ENCODE measurements around the gene FMNL3.

FMNL3 gene

GRCh38 chr12:49669796-49670195, 37.4 kb downstream of the FMNL3 start:
- DNase-seq (ENCODE audit: low read depth): no peak
- no peak overlapping the region for H3K4me3 ChIP-seq (ENCODE audit: low read depth, low read length)
- TF ChIP-seq, protein P1, sequence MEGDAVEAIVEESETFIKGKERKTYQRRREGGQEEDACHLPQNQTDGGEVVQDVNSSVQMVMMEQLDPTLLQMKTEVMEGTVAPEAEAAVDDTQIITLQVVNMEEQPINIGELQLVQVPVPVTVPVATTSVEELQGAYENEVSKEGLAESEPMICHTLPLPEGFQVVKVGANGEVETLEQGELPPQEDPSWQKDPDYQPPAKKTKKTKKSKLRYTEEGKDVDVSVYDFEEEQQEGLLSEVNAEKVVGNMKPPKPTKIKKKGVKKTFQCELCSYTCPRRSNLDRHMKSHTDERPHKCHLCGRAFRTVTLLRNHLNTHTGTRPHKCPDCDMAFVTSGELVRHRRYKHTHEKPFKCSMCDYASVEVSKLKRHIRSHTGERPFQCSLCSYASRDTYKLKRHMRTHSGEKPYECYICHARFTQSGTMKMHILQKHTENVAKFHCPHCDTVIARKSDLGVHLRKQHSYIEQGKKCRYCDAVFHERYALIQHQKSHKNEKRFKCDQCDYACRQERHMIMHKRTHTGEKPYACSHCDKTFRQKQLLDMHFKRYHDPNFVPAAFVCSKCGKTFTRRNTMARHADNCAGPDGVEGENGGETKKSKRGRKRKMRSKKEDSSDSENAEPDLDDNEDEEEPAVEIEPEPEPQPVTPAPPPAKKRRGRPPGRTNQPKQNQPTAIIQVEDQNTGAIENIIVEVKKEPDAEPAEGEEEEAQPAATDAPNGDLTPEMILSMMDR (IDR thresholded peaks at IDR 0.05; ENCODE audit: low read depth, low read length, missing control alignments): no peak
- in situ Hi-C loops (cut with HindIII; ENCODE audit: low sequenced_read_pairs): no loop called here

DNA sequence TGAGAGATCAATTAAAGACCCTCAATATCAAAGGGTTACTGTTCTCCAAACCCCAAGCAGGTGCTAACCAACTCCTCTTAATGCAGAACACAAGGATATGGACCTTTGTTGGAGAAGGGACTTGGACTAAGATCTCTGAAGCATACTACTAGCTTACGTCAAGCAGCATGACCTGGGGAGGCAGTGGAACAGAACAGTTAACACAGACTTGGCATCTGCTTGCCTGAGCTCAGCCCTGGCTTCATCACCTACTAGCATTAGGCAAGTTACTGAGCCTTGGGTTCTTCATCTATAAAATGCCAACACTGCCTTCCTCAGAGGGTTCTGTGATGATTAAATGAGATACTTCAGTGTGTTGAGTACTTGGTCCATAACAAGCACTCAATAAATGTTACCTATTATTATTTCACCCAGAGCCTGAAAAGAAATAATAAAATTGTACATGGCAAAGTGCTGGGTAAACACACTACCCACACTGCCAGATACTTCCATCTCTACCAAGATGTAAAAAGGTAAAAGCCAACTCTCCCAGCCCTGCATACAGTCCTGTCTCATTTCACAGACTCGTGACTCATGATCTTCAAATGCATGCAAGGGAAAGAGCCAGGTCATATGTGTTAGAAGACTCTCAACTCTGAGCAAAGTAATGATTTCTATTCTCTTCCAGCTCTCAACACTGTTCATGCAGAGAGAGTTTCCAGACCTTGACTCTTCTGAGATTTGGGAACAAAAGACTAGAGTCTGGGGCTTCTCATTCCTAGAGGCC, 39.7 kb downstream of the FMNL3 start:
- DNase-seq (ENCODE audit: low read depth): no peak
- TF ChIP-seq, protein P1 (IDR thresholded peaks at IDR 0.05; ENCODE audit: low read depth, low read length, missing control alignments): no peak
- no peak overlapping the region for H3K4me3 ChIP-seq (ENCODE audit: low read depth, low read length)
- in situ Hi-C loops (cut with HindIII; ENCODE audit: low sequenced_read_pairs): no loop called here

GRCh38 chr12:49666176-49666575, 41.0 kb downstream of the FMNL3 start:
- TF ChIP-seq, protein P1 (IDR thresholded peaks at IDR 0.05; ENCODE audit: low read depth, low read length, missing control alignments): no peak
- in situ Hi-C loops (cut with HindIII; ENCODE audit: low sequenced_read_pairs): no loop called here
- no peak for DNase-seq (ENCODE audit: low read depth)

GRCh38 chr12:49665384-49665783, 41.8 kb downstream of the FMNL3 start:
- TF ChIP-seq, protein P1 (IDR thresholded peaks at IDR 0.05; ENCODE audit: low read depth, low read length, missing control alignments): no peak
- in situ Hi-C loops (cut with HindIII; ENCODE audit: low sequenced_read_pairs): no loop called here
- H3K4me3 ChIP-seq (ENCODE audit: low read depth, low read length): no peak overlapping the region
- DNase-seq (ENCODE audit: low read depth): peak; percentile 81

More at GRCh38 chr12:49666176-49666575, 41.0 kb downstream of the FMNL3 start:
- H3K4me3 ChIP-seq (ENCODE audit: low read depth, low read length): no peak overlapping the region

- in situ Hi-C loops (cut with HindIII; ENCODE audit: low sequenced_read_pairs): no loop called here
- H3K4me3 ChIP-seq (ENCODE audit: low read depth, low read length): no peak overlapping the region
- no peak for DNase-seq (ENCODE audit: low read depth)
- TF ChIP-seq, protein P1 (IDR thresholded peaks at IDR 0.05; ENCODE audit: low read depth, low read length, missing control alignments): no peak
Measured at GRCh38 chr12:49664591-49665239, 42.5 kb downstream of the FMNL3 start.

DNA sequence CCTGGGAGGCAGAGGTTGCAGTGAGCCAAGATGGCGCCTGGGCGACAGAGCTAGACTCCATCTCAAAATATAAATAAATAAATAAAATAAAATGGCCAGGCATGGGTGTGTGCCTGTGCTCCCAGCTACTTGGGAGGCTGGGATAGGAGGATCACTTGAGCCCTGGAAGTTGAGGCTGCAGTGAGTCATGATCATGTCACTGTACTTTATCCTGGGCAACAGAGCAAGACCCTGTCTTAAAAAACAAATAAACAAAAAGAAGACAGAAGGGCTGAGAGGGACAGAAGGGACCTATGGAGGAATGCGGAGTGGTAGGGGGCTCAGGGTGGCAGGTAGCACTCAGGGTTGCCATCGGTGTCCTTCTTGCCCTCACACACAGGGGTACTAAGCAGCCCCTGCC, 43.0 kb downstream of the FMNL3 start:
- H3K4me3 ChIP-seq (ENCODE audit: low read depth, low read length): no peak overlapping the region
- TF ChIP-seq, protein P1 (IDR thresholded peaks at IDR 0.05; ENCODE audit: low read depth, low read length, missing control alignments): no peak
- DNase-seq (ENCODE audit: low read depth): no peak
- in situ Hi-C loops (cut with HindIII; ENCODE audit: low sequenced_read_pairs): no loop called here

Data from astrocyte of the cerebellum (primary cell).